Transverse colon (tissue), 4 donors: Measurements from ENCODE around the gene FOXE3.
"Not testable (repeated sequence)": the region's sequence is repeated elsewhere in the genome, so short reads cannot be mapped to it uniquely, and the experiment has no call there.

ENCODE experiments used
- CTCF ChIP-seq, 5 experiments: fragments of 200-600 bp in 3 of 5; fragments of 450-650 bp in 2 of 5; sonication (generic) in 3 of 5; IDR thresholded peaks; 1 replicate in 2 of 5; 2 replicates in 3 of 5; pipeline ENCODE4 v1.5.1; 2016 to 2017; ENCODE audit warnings: antibody characterized with exemption in 5 of 5, inconsistent platforms in 3 of 5, mild to moderate bottlenecking in 2 of 5, moderate library complexity in 1 of 5
- EP300 ChIP-seq: sonication (generic); formaldehyde crosslinking; IDR thresholded peaks from one replicate; pipeline ENCODE4 v1.6.1; 2017; ENCODE audit warnings: antibody characterized with exemption, low read depth
- POLR2A ChIP-seq: fragments of 450-650 bp; IDR thresholded peaks from one replicate; pipeline ENCODE4 v1.6.1; 2016; ENCODE audit warnings: antibody characterized with exemption, mild to moderate bottlenecking, moderate library complexity
- POLR2AphosphoS5 ChIP-seq, 3 donors: sonication (generic); formaldehyde crosslinking; IDR thresholded peaks; one replicate each; pipeline ENCODE4 v1.6.1; 2016; ENCODE audit warnings: antibody characterized with exemption in 3 of 3

- TF ChIP-seq POLR2AphosphoS5 (IDR thresholded peaks at IDR 0.05); POLR2A; EP300; CTCF (IDR thresholded peaks at IDR 0.05): not testable (repeated sequence)
Observed at GRCh38 chr1:47453910-47454309, 37.8 kb downstream of the FOXE3 start.
